Lower leg skin (tissue), 4 donors: ENCODE results near the gene XRCC2. TPM values are rescaled to one million over a fixed set of nuclear protein-coding genes. Genes with fewer than 3 reads are reported as not detected.
A peak's percentile ranks its signal among the peaks of the same experiment; 100 is the strongest.

Experiments used
- DNase-seq, 2 donors: peaks; one replicate each; pipeline ENCODE4 v3.0.0-alpha.2; 2019; ENCODE audit warnings: low spot score in 2 of 2
- H3K4me3 ChIP-seq: fragments of 200-600 bp; sonication (generic); 2 replicates; pipeline ENCODE4 v1.5.1; 2017; ENCODE audit warnings: mild to moderate bottlenecking, low read depth; ENCODE audit not compliant: poor library complexity, severe bottlenecking
- POLR2A ChIP-seq, 2 donors: fragments of 450-650 bp; IDR thresholded peaks; one replicate each; pipeline ENCODE4 v1.6.1; 2016 to 2017; ENCODE audit warnings: antibody characterized with exemption in 2 of 2, mild to moderate bottlenecking in 1 of 2, moderate library complexity in 1 of 2
- WGBS, 2 donors: methylation state at CpG; one replicate each; pipeline ENCODE4 v1.1.5; 2018; 5-methylcytosine and 5-hydroxymethylcytosine counted together
- intact Hi-C: fragments of 100-400 bp; cut with DNase I; formaldehyde crosslinking; loops from one replicate; pipeline ENCODE4 v1.15.0; 2023; ENCODE audit warnings: low total_unique reads
- total RNA-seq, 4 donors: library from RNA; depleted of rRNA; stranded (reverse); fragments of >200 nt; gene quantifications; one replicate each; pipeline ENCODE4 v1.1.0, GENCODE V29; 2016
- TF ChIP-seq, protein P1 (sequence below), 3 donors: fragments of 450-650 bp; IDR thresholded peaks; one replicate each; pipeline ENCODE4 v1.5.1; 2016; ENCODE audit warnings: antibody characterized with exemption in 3 of 3, mild to moderate bottlenecking in 3 of 3, moderate library complexity in 2 of 3

XRCC2 gene
- total RNA-seq, 4 donors from 2014 or later, result 0.25 to 1.1 (median 0.81) TPM

DNA sequence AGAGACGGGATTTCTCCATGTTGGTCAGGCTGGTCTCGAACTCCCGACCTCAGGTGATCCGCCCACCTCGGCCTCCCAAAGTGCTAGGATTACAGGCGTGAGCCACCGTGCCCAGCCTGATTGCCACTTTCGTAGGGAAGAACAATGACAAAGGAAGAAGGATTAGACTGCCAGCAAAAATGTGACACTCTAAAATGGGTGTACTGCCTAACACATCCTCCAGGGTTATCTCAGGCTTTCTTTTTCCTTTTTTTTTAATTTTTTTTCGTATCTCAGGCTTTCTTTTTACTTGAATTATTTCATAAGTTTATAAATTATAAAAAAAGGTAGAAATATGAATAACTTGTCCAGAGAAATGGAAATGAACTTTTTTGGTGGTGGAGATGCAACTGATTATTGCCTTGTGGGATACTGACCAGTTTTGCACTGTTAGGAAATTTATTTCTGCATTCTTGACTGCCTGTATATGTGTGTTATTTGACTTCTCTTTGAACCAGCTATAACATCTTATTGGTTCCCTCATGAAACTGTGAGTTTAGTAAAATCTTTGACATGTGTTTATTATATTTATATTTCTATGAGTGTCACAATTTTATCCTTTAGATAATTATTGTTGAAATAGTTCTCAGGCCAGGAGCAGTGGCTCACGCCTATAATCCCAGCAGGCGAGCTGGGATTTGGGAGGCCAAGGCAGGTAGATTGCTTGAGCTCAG is 56.8 kb downstream of the XRCC2 start:
- WGBS, 2 donors, result 93 to 95% methylated on average over 11 of the region's 11 CpGs
- intact Hi-C loops, result no loop called here
- DNase-seq, result no peak
- H3K4me3 ChIP-seq, result no peak overlapping the region
- TF ChIP-seq POLR2A (IDR thresholded peaks at IDR 0.05), result no peak
- TF ChIP-seq, protein P1, sequence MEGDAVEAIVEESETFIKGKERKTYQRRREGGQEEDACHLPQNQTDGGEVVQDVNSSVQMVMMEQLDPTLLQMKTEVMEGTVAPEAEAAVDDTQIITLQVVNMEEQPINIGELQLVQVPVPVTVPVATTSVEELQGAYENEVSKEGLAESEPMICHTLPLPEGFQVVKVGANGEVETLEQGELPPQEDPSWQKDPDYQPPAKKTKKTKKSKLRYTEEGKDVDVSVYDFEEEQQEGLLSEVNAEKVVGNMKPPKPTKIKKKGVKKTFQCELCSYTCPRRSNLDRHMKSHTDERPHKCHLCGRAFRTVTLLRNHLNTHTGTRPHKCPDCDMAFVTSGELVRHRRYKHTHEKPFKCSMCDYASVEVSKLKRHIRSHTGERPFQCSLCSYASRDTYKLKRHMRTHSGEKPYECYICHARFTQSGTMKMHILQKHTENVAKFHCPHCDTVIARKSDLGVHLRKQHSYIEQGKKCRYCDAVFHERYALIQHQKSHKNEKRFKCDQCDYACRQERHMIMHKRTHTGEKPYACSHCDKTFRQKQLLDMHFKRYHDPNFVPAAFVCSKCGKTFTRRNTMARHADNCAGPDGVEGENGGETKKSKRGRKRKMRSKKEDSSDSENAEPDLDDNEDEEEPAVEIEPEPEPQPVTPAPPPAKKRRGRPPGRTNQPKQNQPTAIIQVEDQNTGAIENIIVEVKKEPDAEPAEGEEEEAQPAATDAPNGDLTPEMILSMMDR (IDR thresholded peaks at IDR 0.05), result no peak

DNA sequence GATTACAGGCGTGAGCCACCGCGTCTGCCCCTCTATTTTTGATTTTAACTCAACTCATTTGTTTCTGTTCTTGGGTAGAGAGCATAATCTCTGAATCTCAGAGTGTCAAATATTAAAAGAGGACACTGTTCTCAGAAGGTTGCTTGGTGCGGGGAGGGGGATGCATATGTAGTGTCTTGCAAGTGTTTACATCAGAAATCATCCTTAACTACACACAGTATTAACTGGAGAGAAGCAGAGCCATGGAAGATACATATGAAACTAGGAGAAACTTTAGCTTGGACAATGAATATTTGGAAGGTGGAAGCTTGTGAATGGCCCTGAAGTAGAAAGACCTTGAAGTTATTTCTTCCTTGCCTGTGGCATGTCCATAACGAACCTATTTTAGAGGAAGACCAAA is 57.5 kb downstream of the XRCC2 start:
- H3K4me3 ChIP-seq, result no peak overlapping the region
- intact Hi-C loops, result no loop called here
- no peak for DNase-seq
- 94 to 95% methylated on average over 5 of the region's 5 CpGs for WGBS, 2 donors
- TF ChIP-seq POLR2A (IDR thresholded peaks at IDR 0.05), result no peak
- TF ChIP-seq, protein P1 (IDR thresholded peaks at IDR 0.05), result no peak

- WGBS, 2 donors, result 79% methylated on average over 5 of the region's 5 CpGs
- TF ChIP-seq, protein P1 (IDR thresholded peaks at IDR 0.05), result no peak
- TF ChIP-seq POLR2A (IDR thresholded peaks at IDR 0.05), result no peak
- H3K4me3 ChIP-seq, result no peak overlapping the region
- DNase-seq, result no peak
- intact Hi-C loops, result no loop called here
These were observed 58.9 kb downstream of the XRCC2 start for GRCh38 chr7:152617056-152617455.

GRCh38 chr7:152615031-152615741 is 60.8 kb downstream of the XRCC2 start:
- intact Hi-C loops, result no loop called here
- 16 to 23% methylated on average over 13 of the region's 13 CpGs for WGBS, 2 donors
- peak in 1 of 2 donors; percentile 72 for DNase-seq
- TF ChIP-seq, protein P1 (IDR thresholded peaks at IDR 0.05), result no peak
- TF ChIP-seq POLR2A (IDR thresholded peaks at IDR 0.05), result no peak
- H3K4me3 ChIP-seq, result no peak overlapping the region

DNA sequence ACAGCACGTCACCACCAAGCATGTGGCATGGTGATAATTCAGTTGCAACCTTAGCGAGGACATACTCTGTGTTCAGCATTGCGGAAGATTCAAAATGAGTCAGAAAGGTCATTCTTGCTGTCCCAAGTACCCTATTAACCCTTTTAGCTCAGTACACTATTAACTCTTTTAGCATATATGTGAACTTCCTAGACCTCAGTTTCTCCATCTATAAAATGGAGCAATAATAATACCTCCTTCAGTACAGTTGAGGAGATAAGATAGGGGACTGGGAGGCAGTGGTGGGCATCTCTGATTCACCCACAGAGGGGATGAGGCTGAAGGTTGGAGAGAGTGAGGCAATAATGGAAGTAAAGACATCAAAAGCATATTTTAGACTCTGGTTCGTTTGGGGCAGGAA is 67.3 kb downstream of the XRCC2 start:
- intact Hi-C loops, result no loop called here
- WGBS, 2 donors, result 70 to 80% methylated on average over 4 of the region's 4 CpGs
- TF ChIP-seq, protein P1 (IDR thresholded peaks at IDR 0.05), result no peak
- TF ChIP-seq POLR2A (IDR thresholded peaks at IDR 0.05), result no peak
- no peak for DNase-seq
- no peak overlapping the region for H3K4me3 ChIP-seq
